OCI-M2 (cell line): ENCODE results near the gene FBLN2.

Source experiments
- DNase-seq: peaks from one replicate; lab custom pipeline; 2025; ENCODE audit not compliant: unreplicated experiment; lab: John Stamatoyannopoulos, UW

Gene FBLN2

GRCh38 chr3:13577181-13578121 lies 28.5 kb downstream of the FBLN2 start:
- DNase-seq = no peak

- no peak for DNase-seq
These were observed 29.3 kb downstream of the FBLN2 start for GRCh38 chr3:13578251-13578650.

- DNase-seq = no peak
These were observed 30.1 kb downstream of the FBLN2 start for GRCh38 chr3:13579063-13579462.

GRCh38 chr3:13580256-13581023 lies 31.5 kb downstream of the FBLN2 start:
- no peak for DNase-seq

GRCh38 chr3:13581485-13582365 lies 32.8 kb downstream of the FBLN2 start:
- no peak for DNase-seq

GRCh38 chr3:13582366-13583250 lies 33.7 kb downstream of the FBLN2 start:
- no peak for DNase-seq

- no peak for DNase-seq
These were observed 34.6 kb downstream of the FBLN2 start for GRCh38 chr3:13583251-13584180.

GRCh38 chr3:13584427-13584891 lies 35.5 kb downstream of the FBLN2 start:
- DNase-seq = no peak

GRCh38 chr3:13584901-13585300 lies 36.0 kb downstream of the FBLN2 start:
- no peak for DNase-seq

GRCh38 chr3:13587442-13587841 lies 38.5 kb downstream of the FBLN2 start:
- no peak for DNase-seq

- DNase-seq = no peak
These were observed 39.3 kb downstream of the FBLN2 start for GRCh38 chr3:13588221-13588701.

GRCh38 chr3:13588993-13589392 lies 40.1 kb downstream of the FBLN2 start:
- DNase-seq = no peak

GRCh38 chr3:13590841-13591520 lies 42.1 kb downstream of the FBLN2 start:
- no peak for DNase-seq

GRCh38 chr3:13593615-13594014 lies 44.7 kb downstream of the FBLN2 start:
- DNase-seq = no peak

- DNase-seq = no peak
These were observed 45.2 kb downstream of the FBLN2 start for GRCh38 chr3:13594146-13594545.

GRCh38 chr3:13594991-13595421 lies 46.1 kb downstream of the FBLN2 start:
- DNase-seq = no peak

- DNase-seq = no peak
These were observed 46.6 kb downstream of the FBLN2 start for GRCh38 chr3:13595485-13595884.
